Cardiac fibroblast (primary cell): ENCODE data around the gene FOXL2NB.
"Not testable (repeated sequence)": the region's sequence is repeated elsewhere in the genome, so short reads cannot be mapped to it uniquely, and the experiment has no call there.

Experiments used
- DNase-seq, 2 donors: peaks; one replicate each; pipeline versions ENCODE4 v3.0.0 to v3.0.0-alpha.2; 2010; ENCODE audit warnings: low read depth in 2 of 2
- H3K4me3 ChIP-seq, 2 donors: replicated peaks in 1 of 2; 1 replicate in 1 of 2; 2 replicates in 1 of 2; pipeline ENCODE4 v1.5.1; 2011; ENCODE audit warnings: low read depth in 2 of 2, low read length in 2 of 2, mild to moderate bottlenecking in 2 of 2, moderate library complexity in 1 of 2
- TF ChIP-seq, protein P1 (sequence below): IDR thresholded peaks from one replicate; pipeline ENCODE4 v1.5.1; 2011; ENCODE audit warnings: low read depth, mild to moderate bottlenecking, low read length, inconsistent platforms

Gene FOXL2NB

DNA sequence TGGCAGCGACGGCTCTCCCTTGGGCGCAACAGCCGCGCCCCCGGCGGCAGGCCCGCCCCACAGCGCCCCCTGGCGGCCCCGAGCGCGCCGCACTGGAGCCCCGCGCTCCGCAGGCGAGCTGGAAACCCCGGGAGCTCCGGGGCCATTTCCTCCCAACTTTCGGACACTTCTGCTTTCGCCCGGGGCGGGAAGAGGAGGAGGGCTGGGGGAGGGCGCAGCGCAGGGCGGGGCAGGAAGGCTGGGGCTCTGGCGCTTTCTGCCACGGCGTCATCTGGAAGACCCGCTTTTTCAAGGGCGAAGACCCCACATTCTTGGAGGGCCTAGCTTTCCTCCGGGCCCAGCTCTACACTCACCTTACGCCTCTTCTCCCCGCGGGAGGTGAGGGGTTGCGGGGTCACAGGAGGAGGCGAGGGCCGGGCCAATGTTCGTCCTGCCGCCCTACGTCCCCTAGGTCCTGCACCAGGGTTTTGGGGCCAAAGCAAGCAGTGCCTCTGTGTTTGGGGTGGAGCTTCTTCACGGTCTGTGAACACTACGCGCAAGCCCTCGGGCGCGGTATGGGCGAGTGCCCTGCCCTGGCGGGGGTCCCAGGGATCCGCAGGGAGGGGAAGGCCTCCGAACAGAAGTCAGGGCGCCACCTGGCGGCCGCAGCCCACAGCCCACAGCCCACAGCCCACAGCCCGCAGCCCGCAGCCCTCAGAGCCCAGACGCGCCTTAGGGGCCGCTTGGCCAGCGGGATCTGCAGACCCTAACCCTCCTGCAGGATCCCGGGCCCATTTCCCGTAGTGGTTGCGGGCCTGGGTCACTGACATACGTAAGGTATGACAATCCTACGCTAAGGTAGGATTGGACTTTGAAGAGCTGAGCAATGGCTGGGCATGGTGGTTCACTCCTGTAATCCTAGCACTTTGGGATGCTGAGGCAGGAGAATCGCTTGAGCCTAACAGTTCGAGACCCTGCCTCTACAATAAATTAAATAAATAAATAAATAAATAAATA, 31.2 kb upstream of the FOXL2NB start:
- H3K4me3 ChIP-seq = peak overlapping the region; percentile 76 to 80
- TF ChIP-seq, protein P1, sequence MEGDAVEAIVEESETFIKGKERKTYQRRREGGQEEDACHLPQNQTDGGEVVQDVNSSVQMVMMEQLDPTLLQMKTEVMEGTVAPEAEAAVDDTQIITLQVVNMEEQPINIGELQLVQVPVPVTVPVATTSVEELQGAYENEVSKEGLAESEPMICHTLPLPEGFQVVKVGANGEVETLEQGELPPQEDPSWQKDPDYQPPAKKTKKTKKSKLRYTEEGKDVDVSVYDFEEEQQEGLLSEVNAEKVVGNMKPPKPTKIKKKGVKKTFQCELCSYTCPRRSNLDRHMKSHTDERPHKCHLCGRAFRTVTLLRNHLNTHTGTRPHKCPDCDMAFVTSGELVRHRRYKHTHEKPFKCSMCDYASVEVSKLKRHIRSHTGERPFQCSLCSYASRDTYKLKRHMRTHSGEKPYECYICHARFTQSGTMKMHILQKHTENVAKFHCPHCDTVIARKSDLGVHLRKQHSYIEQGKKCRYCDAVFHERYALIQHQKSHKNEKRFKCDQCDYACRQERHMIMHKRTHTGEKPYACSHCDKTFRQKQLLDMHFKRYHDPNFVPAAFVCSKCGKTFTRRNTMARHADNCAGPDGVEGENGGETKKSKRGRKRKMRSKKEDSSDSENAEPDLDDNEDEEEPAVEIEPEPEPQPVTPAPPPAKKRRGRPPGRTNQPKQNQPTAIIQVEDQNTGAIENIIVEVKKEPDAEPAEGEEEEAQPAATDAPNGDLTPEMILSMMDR = peak; percentile 63
- peak; percentile 90 to 96 for DNase-seq

DNA sequence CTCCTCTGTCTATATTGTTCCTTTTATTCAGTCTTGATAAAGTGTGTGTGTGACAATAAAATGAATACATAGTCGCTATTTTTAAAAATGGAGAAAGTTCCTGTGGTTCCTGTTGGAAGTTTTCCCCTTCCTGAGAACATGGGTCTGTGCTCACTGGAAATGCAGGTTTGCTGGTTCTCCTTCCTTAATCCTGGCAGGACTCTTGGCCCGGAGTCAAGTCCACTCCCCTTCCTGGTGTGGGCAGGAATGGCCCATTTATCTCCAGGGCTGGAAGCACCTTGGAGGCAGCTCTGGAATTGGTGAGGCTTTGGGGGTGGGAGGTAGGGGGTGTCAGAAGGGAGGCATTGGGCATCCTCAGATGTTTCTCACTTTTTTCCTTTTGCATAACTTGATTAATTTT, 30.2 kb upstream of the FOXL2NB start:
- TF ChIP-seq, protein P1 = no peak
- no peak for DNase-seq
- no peak overlapping the region for H3K4me3 ChIP-seq

DNA sequence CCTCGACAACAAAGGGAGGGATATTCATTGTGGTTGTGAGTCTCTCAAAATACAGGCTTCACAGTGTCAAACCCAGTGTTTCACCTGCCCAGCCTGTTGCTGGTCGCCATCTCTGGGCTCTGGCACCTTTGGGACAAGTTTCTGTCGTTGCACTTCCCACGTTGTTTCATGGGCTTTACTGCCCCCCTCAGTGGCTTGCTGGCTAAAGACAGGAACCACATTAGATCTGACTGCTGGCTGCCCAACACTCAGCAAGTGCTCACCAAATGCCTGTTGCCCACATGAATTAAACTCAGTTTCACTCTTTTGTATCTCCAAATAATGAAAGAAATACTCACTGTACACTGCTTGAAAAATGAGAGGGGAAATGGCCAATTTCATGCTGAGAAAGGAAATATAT, 27.7 kb upstream of the FOXL2NB start:
- no peak overlapping the region for H3K4me3 ChIP-seq
- TF ChIP-seq, protein P1 = no peak
- no peak for DNase-seq

DNA sequence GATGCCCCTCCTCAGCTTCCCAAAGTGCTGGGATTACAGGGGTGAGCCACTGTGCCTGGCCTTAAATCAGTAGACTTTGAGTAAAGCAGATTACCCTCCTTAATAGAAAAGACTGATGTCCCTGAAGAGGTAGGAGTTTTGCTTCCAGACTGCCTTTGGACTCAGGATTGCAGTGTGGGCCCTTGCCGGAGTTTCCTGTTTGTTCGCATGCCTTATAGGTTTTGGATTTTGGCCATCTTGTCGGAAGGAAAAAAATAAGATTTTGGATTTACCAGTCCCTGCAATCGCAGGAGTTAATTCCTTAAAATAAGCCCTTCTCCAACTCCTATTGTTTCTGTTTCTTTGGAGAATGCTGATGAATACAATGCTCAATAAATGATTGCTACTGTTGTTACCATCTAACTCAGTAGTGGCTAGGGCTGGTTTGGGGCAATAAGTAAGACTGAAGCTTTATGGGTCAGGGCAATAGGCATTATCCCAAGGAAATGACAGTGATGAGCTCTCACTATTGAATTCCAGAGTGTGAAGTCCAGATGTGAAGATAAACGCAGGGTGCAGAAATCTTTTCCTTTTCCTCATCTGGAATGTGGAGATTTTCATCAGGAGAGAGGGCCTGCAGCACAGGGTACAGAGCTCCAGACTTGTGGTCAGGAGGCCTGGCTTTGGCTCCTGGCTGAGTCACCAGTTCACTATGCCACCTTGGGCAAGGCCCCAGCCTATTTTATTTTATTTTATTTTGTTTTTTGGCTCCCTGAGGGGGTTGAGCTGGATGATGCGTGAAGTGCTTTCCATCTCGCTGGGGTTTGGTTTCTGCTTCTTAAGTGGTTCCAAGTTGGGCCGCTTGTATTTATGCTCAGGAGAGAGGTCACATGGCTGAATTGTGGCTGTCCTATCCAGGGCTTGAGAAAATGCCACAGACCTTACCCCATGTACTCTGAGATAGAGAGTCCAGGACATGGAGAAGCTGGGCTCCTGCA, 25.4 kb upstream of the FOXL2NB start:
- TF ChIP-seq, protein P1 = no peak
- peak; percentile 85 to 86 for DNase-seq
- no peak overlapping the region for H3K4me3 ChIP-seq

DNA sequence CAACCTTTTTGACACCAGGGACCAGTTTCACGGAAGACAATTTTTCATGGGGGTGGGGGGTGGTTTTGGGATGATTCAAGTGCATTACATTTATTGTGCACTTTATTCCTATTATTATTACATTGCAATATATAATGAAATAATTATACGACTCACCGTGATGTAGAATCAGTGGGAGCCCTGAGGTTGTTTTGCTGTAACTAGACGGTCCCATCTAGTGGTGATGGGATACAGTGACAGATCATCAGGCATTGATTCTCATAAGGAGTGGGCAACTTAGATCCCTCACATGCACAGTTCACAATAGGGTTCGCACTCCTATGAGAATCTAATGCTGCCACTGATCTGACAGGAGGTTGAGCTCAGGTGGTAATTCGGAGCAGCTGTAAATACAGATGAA, 24.6 kb upstream of the FOXL2NB start:
- not testable (repeated sequence) for H3K4me3 ChIP-seq, DNase-seq

DNA sequence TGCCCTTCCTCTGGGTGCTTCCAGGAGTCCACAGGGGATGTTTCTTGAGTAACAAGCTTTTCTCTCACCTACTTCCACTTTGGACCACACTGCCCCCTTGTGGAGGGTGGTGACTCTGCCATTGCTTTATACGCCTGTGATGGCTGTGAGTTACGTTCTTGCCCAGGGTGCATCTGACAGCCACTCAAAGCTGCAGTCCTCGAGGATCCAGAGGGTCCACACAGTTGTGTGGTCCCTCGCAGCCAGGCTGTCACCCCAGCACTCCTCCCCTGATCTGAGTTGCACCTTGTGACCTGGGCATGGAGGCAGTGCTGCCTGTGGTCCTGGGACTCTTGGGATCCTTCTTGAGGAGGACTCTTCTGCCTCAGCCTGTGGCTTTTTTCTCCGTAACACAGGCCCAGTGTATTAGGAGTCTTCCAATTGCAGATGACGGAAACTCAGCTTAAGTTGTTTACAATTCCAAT, 23.5 kb upstream of the FOXL2NB start:
- H3K4me3 ChIP-seq = no peak overlapping the region
- peak; percentile 92 to 93 for DNase-seq
- TF ChIP-seq, protein P1 = peak; percentile 88
